Left cardiac atrium (tissue), 4 donors: ENCODE data around the gene PRTN3. TPM values are rescaled to one million over a fixed set of nuclear protein-coding genes. Genes with fewer than 3 reads are reported as not detected.
"Not testable (repeated sequence)": the region's sequence is repeated elsewhere in the genome, so short reads cannot be mapped to it uniquely, and the experiment has no call there.

Experiments
- ATAC-seq, 2 donors: fragments of 200-7000 bp; cut with Tn5 transposase; one replicate each; pipeline ENCODE4 v1.9.1; 2020; ENCODE audit warnings: mild to moderate bottlenecking in 2 of 2, moderate library complexity in 2 of 2
- DNase-seq: peaks from one replicate; pipeline ENCODE4 v3.0.0-alpha.2; 2020
- intact Hi-C, 2 donors: fragments of 100-400 bp; cut with DNase I; formaldehyde crosslinking; loops; one replicate each; pipeline versions ENCODE4 v1.14.1 to v1.15.1; 2022 to 2023
- total RNA-seq, 2 donors: library from RNA; stranded (reverse); fragmentation: NEBNext Ultra II Directional; extraction: Animal tissue kit (Norgen Biotek cat#: 25700); gene quantifications; one replicate each; pipeline ENCODE4 v1.2.1, GENCODE V29; 2021
- donor health status: DM: no; HTN: yes; CAD: no.
- donor health status: DM: no; HTN: yes; CAD: no; lungs with severe emphysema.
- donor health status: DM: yes; HTN: yes; CAD: no.
- donor health status: Dilated cardiomyopathy.

The PRTN3 gene
- total RNA-seq, 2 donors from 2014 or later, result not detected

GRCh38 chr19:813219-814151 lies 27.3 kb upstream of the PRTN3 start:
- no peak for DNase-seq
- intact Hi-C loops, result no loop called here
- peak; percentile 5 to 9 for ATAC-seq

GRCh38 chr19:814152-815078 lies 26.4 kb upstream of the PRTN3 start:
- intact Hi-C loops, result no loop called here
- peak; percentile 40 for DNase-seq
- ATAC-seq, result peak in 1 of 2 donors; percentile 10

- ATAC-seq (peak; percentile 2 to 14), DNase-seq (no peak)
- intact Hi-C loops, result no loop called here
These were observed 25.6 kb upstream of the PRTN3 start for GRCh38 chr19:815079-815774.

GRCh38 chr19:815775-816499 lies 24.9 kb upstream of the PRTN3 start:
- no peak for DNase-seq
- intact Hi-C loops, result no loop called here
- no peak for ATAC-seq

GRCh38 chr19:816500-816857 lies 24.3 kb upstream of the PRTN3 start:
- ATAC-seq (no peak), DNase-seq (no peak)
- intact Hi-C loops, result no loop called here

- ATAC-seq, intact Hi-C loops: not testable (repeated sequence)
These were observed 20.6 kb upstream of the PRTN3 start for GRCh38 chr19:820212-820611.

GRCh38 chr19:821231-821824 lies 19.5 kb upstream of the PRTN3 start:
- peak in 1 of 2 donors; percentile 10 for ATAC-seq
- intact Hi-C loops, result no loop called here
- DNase-seq, result peak; percentile 22

More at GRCh38 chr19:820212-820611, 20.6 kb upstream of the PRTN3 start:
- DNase-seq, result not testable (repeated sequence)

GRCh38 chr19:821825-822503 lies 18.8 kb upstream of the PRTN3 start, which contains the start of gene PLPPR3:
PLPPR3 (minus strand) TSS chr19:821955; CDS start chr19:821559, 396 bp downstream.
- no peak for DNase-seq
- peak in 1 of 2 donors; percentile 15 for ATAC-seq
- intact Hi-C loops, result no loop called here

GRCh38 chr19:823565-824121 lies 17.2 kb upstream of the PRTN3 start:
- no peak for ATAC-seq
- DNase-seq, result no peak
- intact Hi-C loops, result no loop called here

- intact Hi-C loops, result no loop called here
- ATAC-seq (peak; percentile 8 to 17), DNase-seq (no peak)
These were observed 15.9 kb upstream of the PRTN3 start for GRCh38 chr19:824885-825284.

GRCh38 chr19:825897-826644 lies 14.7 kb upstream of the PRTN3 start:
- DNase-seq (no peak), ATAC-seq (no peak)
- intact Hi-C loops, result no loop called here

GRCh38 chr19:827314-827709 lies 13.5 kb upstream of the PRTN3 start:
- DNase-seq, result no peak
- ATAC-seq, result no peak
- intact Hi-C loops, result no loop called here

GRCh38 chr19:827710-828321 lies 13.0 kb upstream of the PRTN3 start, which contains the start of gene AZU1:
AZU1 (plus strand) TSS chr19:827837; CDS start chr19:827847, 10 bp downstream.
- ATAC-seq (peak in 1 of 2 donors; percentile 17), DNase-seq (no peak)
- intact Hi-C loops, result no loop called here

GRCh38 chr19:829129-829758 lies 11.6 kb upstream of the PRTN3 start:
- no peak for ATAC-seq
- no peak for DNase-seq
- intact Hi-C loops, result no loop called here
